C4-2B (cell line): ENCODE results near the gene PAX4.
A peak's percentile ranks its signal among the peaks of the same experiment; 100 is the strongest.

Experiments
- H3K27ac ChIP-seq: fragments of 450-650 bp; 2 replicates; pipeline ENCODE4 v1.5.1; 2017
- ZFX ChIP-seq: fragments of 450-650 bp; IDR thresholded peaks from 2 replicates; pipeline ENCODE4 v1.6.1; 2017
- TF ChIP-seq, protein P1 (sequence below): fragments of 450-650 bp; conservative IDR thresholded peaks from 2 replicates; pipeline ENCODE4 v1.5.1; 2017; ENCODE audit warnings: mild to moderate bottlenecking

Gene PAX4

DNA sequence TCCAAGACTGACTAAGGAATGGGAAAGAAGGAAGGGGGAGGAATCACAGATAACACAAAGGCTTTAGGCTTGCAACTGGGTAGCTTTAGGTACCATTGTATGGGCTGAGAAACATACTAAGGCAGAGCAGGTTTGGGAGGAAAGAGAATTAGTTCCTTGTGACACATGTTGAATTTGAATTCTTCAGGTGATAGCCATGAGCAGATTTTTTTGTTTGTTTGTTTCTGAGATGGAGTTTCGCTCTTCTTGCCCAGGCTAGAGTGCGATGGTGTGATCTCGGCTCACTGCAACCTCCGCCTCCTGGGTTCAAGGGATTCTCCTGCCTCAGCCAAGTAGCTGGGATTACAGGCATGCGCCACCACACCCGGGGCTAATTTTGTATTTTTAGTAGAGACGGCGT lies 29.7 kb upstream of the PAX4 start:
- TF ChIP-seq, protein P1, sequence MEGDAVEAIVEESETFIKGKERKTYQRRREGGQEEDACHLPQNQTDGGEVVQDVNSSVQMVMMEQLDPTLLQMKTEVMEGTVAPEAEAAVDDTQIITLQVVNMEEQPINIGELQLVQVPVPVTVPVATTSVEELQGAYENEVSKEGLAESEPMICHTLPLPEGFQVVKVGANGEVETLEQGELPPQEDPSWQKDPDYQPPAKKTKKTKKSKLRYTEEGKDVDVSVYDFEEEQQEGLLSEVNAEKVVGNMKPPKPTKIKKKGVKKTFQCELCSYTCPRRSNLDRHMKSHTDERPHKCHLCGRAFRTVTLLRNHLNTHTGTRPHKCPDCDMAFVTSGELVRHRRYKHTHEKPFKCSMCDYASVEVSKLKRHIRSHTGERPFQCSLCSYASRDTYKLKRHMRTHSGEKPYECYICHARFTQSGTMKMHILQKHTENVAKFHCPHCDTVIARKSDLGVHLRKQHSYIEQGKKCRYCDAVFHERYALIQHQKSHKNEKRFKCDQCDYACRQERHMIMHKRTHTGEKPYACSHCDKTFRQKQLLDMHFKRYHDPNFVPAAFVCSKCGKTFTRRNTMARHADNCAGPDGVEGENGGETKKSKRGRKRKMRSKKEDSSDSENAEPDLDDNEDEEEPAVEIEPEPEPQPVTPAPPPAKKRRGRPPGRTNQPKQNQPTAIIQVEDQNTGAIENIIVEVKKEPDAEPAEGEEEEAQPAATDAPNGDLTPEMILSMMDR: no peak
- TF ChIP-seq ZFX: no peak

DNA sequence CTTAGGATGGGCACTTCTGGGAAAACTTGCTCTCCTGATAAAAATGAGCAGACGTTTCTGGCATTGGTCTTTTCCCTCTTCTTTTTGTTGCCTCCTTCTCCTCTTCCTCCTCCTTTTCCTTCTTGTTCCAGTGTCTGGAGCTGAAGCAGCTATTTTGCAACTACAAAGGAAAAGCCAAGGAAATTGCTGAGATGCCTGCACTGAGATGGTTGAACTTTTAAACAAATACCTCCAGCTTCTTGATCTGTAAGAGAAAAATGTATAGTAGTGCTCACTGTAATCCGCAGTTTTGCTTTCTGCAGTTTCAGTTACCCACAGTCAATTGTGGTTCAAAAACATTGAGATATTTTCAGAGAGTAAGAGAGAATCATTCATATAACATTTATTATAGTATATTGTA lies 26.5 kb upstream of the PAX4 start:
- H3K27ac ChIP-seq: no peak overlapping the region
- TF ChIP-seq ZFX: no peak
- TF ChIP-seq, protein P1: no peak

More for the DNA sequence above, 29.7 kb upstream of the PAX4 start:
- H3K27ac ChIP-seq: no peak overlapping the region

DNA sequence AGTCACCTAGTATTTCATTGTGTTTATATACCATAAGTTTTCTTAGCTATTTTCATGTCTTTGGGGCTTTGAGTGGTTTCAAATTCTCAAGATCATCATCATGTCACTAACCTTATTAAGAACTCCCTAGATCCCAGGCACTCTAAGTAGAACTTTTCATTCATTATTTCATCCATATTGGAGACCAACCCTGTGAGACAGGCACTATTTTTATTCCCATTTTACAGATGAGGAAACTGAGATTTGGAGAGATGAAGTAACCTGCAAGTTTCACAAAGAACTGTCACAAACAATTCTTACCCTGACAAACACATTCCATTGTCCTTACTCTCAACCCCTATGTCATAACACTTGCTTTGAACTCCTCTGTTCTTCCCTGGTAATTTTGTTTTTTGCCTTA lies 20.3 kb upstream of the PAX4 start:
- TF ChIP-seq, protein P1: no peak
- no peak for TF ChIP-seq ZFX
- H3K27ac ChIP-seq: no peak overlapping the region

DNA sequence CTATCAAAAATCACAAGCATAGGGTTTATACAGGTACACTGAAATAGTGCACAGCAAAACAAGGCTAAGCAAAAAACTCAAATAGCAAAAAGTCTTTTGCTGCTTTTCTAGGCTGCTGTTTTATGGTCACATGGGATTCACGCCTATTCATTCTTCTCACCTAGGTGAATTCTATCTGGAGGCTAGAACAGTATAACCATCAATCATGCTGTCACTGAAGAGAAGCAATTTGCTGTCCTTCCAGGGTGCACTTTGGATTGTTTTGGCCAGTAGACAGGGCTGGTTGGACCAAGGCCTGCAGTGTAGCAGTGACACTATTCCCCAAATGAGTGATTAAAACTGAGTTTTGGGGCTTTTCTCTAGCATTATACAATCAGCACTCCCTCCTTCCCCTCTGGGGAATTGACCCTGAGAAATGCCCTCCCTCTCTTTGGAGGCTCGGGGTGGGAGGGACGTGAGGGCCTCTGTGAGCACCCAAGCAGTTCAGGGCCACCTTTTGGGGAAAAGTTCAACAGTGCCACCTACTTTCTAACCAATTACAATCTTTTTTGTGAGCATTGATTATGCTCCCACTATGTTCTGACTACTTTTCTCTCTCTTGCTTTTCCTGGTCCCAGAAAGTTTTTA lies 17.8 kb upstream of the PAX4 start:
- TF ChIP-seq ZFX: no peak
- TF ChIP-seq, protein P1: no peak
- H3K27ac ChIP-seq: no peak overlapping the region

DNA sequence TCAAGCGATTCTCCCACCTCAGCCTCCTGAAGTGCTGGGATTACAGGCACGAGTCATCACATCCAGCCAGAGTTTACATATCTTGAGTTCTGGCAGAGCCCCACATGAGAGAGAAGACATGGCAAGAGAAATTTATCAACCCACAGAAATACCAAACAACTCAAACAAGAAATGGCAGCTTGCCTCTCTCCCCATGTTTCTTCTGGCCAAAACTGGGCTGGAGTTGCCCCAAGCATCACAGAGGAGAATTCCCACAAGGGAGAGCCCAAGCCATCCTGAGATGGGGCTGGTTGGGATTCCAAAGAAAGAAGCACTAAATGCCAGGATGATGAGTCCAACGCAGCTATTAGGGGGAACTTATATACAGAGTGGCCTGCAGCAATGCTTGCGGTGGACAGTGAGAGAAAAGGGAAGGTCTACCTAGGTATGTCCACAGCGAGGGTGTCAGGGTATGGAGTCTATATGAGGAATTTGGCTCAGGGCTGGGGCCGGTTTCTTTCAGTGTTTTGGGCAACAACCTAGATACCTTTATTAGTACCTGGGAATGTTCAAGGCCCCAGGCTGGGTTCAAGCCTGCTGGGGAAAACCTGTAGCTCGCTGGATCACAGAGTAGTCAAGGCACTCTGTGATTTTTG lies 14.5 kb upstream of the PAX4 start:
- TF ChIP-seq, protein P1: no peak
- no peak for TF ChIP-seq ZFX
- no peak overlapping the region for H3K27ac ChIP-seq

DNA sequence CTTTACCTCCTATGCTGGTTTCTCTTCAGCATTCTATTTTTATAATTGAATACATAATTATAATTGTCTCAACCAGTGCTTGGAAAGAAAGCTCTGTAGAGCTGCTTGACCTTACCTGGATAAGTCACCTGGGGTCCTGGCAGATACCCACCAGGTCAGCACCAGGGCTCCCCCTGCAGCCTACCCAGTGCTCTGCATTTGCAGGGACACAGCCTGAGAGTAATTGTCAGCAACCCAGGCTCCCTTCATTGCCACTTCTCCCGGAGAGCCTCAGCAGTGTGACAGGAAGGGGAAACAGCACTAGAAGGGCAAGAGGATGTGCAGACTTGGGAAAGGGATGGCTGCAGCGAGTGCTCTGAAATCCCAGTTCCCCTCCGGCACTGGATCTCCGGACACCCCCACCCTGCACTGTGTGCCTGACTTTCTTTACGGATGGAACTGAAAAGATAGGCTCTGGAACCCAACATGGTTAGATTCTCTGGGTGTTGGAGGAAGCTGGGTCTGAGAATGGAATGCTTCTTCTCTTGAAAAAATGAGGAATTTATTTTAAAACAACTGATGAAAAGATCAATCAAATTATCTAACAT lies 11.4 kb upstream of the PAX4 start:
- no peak overlapping the region for H3K27ac ChIP-seq
- TF ChIP-seq, protein P1: peak; percentile 84
- no peak for TF ChIP-seq ZFX

DNA sequence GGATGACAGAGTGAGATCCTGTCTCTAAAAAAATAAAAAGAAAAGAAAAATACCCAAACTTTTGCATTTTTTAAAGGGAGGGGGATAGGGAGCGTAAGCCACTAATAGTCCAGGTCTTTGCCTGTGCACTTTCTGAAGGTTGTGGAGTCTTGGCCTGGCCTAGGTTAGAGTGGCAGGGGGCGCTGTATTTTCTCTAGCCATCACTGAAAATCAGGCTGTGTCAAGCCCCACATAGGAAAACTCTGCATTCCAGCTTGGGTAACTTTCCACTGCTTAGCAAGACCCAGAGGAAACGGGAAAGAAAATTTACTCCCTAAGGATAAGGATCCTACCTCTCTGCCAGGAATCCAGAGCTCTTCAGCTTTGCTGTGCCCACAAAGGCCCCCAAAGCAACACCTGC lies 10.5 kb upstream of the PAX4 start:
- TF ChIP-seq, protein P1: no peak
- no peak for TF ChIP-seq ZFX
- no peak overlapping the region for H3K27ac ChIP-seq
